ENCODE results near the gene SRPRA. TPM values are rescaled to one million over a fixed set of nuclear protein-coding genes. Genes with fewer than 3 reads are reported as not detected.
"Not testable (repeated sequence)": the region's sequence is repeated elsewhere in the genome, so short reads cannot be mapped to it uniquely, and the experiment has no call there.

The SRPRA gene
- total RNA-seq, 1 experiment from 2014 or later, result 64.3 TPM

GRCh38 chr11:126310200-126310991 is 41.7 kb upstream of the SRPRA start:
- H3T11ph ChIP-seq (ENCODE audit: low read length), result no peak overlapping the region
- no peak overlapping the region for H4K91ac ChIP-seq (ENCODE audit: insufficient read length, low read depth, low read length)
- H3K23me2 ChIP-seq (ENCODE audit: insufficient read length, low read depth, low read length, poor library complexity, severe bottlenecking), result no peaks in the 10 kb centered on the region
- H3K9ac ChIP-seq (ENCODE audit: extremely low read depth, insufficient read length, low read length), result no peak overlapping the region
- Mint-ChIP-seq H3K27ac (no peak overlapping the region), H3K27me3 (ENCODE audit: low read depth) (no peaks in the 10 kb centered on the region), H3K4me3 (no peak overlapping the region), H3K9me3 (no peaks in the 10 kb centered on the region), H3K36me3 (ENCODE audit: insufficient read depth in 1 of 3, low read depth in 3 of 3) (peaks cover 20 to 42% (median 37%) of the 10 kb centered on the region in 3 experiments; a peak in 6 of 7 replicates), H3K4me1 (peaks cover 0 to 2% of the 10 kb centered on the region in 2 experiments; a peak in 2 of 4 replicates)
- no peak overlapping the region for H3K14ac ChIP-seq (ENCODE audit: insufficient read depth, low read length)
- no peak overlapping the region for H3K27ac ChIP-seq (ENCODE audit: insufficient read length, low read depth, low read length)
- H3K18ac ChIP-seq (ENCODE audit: insufficient read length, low read depth, low read length), result no peak overlapping the region
- H4K5ac ChIP-seq (ENCODE audit: insufficient read length, low read depth, low read length), result no peak overlapping the region
- H3K27me3 ChIP-seq (ENCODE audit: insufficient read depth, low read length), result no peaks in the 10 kb centered on the region
- no peaks in the 10 kb centered on the region for H3K79me1 ChIP-seq (ENCODE audit: insufficient read depth, low read depth, low read length, poor library complexity, severe bottlenecking)
- H2BK5ac ChIP-seq (ENCODE audit: insufficient read length, low read length), result no peak overlapping the region
- peak; percentile 90 for TF ChIP-seq CTCF (conservative IDR thresholded peaks at IDR 0.05)
- no peak overlapping the region for H3K4me2 ChIP-seq (ENCODE audit: insufficient read depth, insufficient read length, low read length)
- no peaks in the 10 kb centered on the region for H3K79me2 ChIP-seq (ENCODE audit: insufficient read depth, low read length)
- whole genome bisulfite sequencing (ENCODE audit: extremely low coverage, insufficient read length, low lambda C conversion rate), result no CpG with 5 or more reads among the region's 12 CpGs
- H2BK120ac ChIP-seq (ENCODE audit: low read depth, low read length, poor library complexity, severe bottlenecking), result no peak overlapping the region
- no peaks in the 10 kb centered on the region for H3K4me1 ChIP-seq (ENCODE audit: insufficient read depth, low read length)
- H2BK15ac ChIP-seq (ENCODE audit: low read depth, low read length), result no peak overlapping the region
- H4K8ac ChIP-seq (replicated peaks; ENCODE audit: insufficient read length, low read depth, low read length), result no peak overlapping the region
- no peak overlapping the region for H3K56ac ChIP-seq (ENCODE audit: insufficient read length, low read depth, low read length)
- H2BK20ac ChIP-seq (ENCODE audit: low read depth, low read length, poor library complexity, severe bottlenecking), result no peak overlapping the region
- no peak overlapping the region for H2AFZ ChIP-seq (ENCODE audit: low read length)
- H2BK12ac ChIP-seq (ENCODE audit: insufficient read length, low read depth, low read length), result no peak overlapping the region
- H3K4ac ChIP-seq (ENCODE audit: low read depth, low read length), result no peak overlapping the region
- no peaks in the 10 kb centered on the region for H3K9me3 ChIP-seq (ENCODE audit: control insufficient read depth, low read depth, low read length)
- no peak overlapping the region for H2AK5ac ChIP-seq (ENCODE audit: insufficient read length, low read length)
- DNase-seq, result peak; percentile 80
- no peaks in the 10 kb centered on the region for H4K20me1 ChIP-seq (ENCODE audit: control insufficient read depth, insufficient read depth, insufficient read length)
- H3K23ac ChIP-seq (ENCODE audit: insufficient read length, low read depth, low read length), result no peak overlapping the region

GRCh38 chr11:126308771-126309170 is 40.1 kb upstream of the SRPRA start:
- H2BK15ac ChIP-seq (ENCODE audit: low read depth, low read length); H3K9ac ChIP-seq (ENCODE audit: extremely low read depth, insufficient read length, low read length); H3K4me1 ChIP-seq (ENCODE audit: insufficient read depth, low read length); H3K9me3 Mint-ChIP-seq; H3K18ac ChIP-seq (ENCODE audit: insufficient read length, low read depth, low read length); H4K91ac ChIP-seq (ENCODE audit: insufficient read length, low read depth, low read length); H2BK20ac ChIP-seq (ENCODE audit: low read depth, low read length, poor library complexity, severe bottlenecking); H3K79me2 ChIP-seq (ENCODE audit: insufficient read depth, low read length); H4K5ac ChIP-seq (ENCODE audit: insufficient read length, low read depth, low read length); H3K23me2 ChIP-seq (ENCODE audit: insufficient read length, low read depth, low read length, poor library complexity, severe bottlenecking); H2AK5ac ChIP-seq (ENCODE audit: insufficient read length, low read length); H2BK120ac ChIP-seq (ENCODE audit: low read depth, low read length, poor library complexity, severe bottlenecking); H3K14ac ChIP-seq (ENCODE audit: insufficient read depth, low read length); DNase-seq; H2BK12ac ChIP-seq (ENCODE audit: insufficient read length, low read depth, low read length); H3K27me3 ChIP-seq (ENCODE audit: insufficient read depth, low read length); H3K9me3 ChIP-seq (ENCODE audit: control insufficient read depth, low read depth, low read length); H3K4me2 ChIP-seq (ENCODE audit: insufficient read depth, insufficient read length, low read length); H3K79me1 ChIP-seq (ENCODE audit: insufficient read depth, low read depth, low read length, poor library complexity, severe bottlenecking); H4K20me1 ChIP-seq (ENCODE audit: control insufficient read depth, insufficient read depth, insufficient read length); H3T11ph ChIP-seq (ENCODE audit: low read length); H3K4me3 Mint-ChIP-seq; H2BK5ac ChIP-seq (ENCODE audit: insufficient read length, low read length); H3K23ac ChIP-seq (ENCODE audit: insufficient read length, low read depth, low read length); H3K27ac ChIP-seq (ENCODE audit: insufficient read length, low read depth, low read length); H3K27me3 Mint-ChIP-seq (ENCODE audit: low read depth); H3K27ac Mint-ChIP-seq; H3K4ac ChIP-seq (ENCODE audit: low read depth, low read length); H2AFZ ChIP-seq (ENCODE audit: low read length); H4K8ac ChIP-seq (replicated peaks; ENCODE audit: insufficient read length, low read depth, low read length); H3K56ac ChIP-seq (ENCODE audit: insufficient read length, low read depth, low read length): not testable (repeated sequence)
- no CpG with 5 or more reads among the region's 4 CpGs for WGBS (ENCODE audit: extremely low coverage, insufficient read length, low lambda C conversion rate)
- Mint-ChIP-seq H3K36me3 (ENCODE audit: insufficient read depth in 1 of 3, low read depth in 3 of 3) (peaks cover 16 to 34% (median 28%) of the 10 kb centered on the region in 3 experiments; a peak in 6 of 7 replicates), H3K4me1 (peaks cover 7 to 12% of the 10 kb centered on the region in 2 experiments)
